Peyer's patch (tissue), 4 donors: ENCODE results near the gene FN3K.

Experiments used
- POLR2A ChIP-seq, 2 donors: fragments of 450-650 bp; IDR thresholded peaks; one replicate each; pipeline ENCODE4 v1.5.1; 2017; ENCODE audit warnings: antibody characterized with exemption in 2 of 2, mild to moderate bottlenecking in 2 of 2, moderate library complexity in 2 of 2
- TF ChIP-seq, protein P1 (sequence below), 6 experiments: fragments of 450-650 bp in 4 of 6; fragments of 200-600 bp in 2 of 6; sonication (generic) in 1 of 6; IDR thresholded peaks; one replicate each; pipeline ENCODE4 v1.5.1; 2017 to 2019; ENCODE audit warnings: antibody characterized with exemption in 6 of 6, mild to moderate bottlenecking in 3 of 6, moderate library complexity in 1 of 6

GRCh38 chr17:82691714-82692113 is 43.7 kb upstream of the FN3K start:
- TF ChIP-seq, protein P1, sequence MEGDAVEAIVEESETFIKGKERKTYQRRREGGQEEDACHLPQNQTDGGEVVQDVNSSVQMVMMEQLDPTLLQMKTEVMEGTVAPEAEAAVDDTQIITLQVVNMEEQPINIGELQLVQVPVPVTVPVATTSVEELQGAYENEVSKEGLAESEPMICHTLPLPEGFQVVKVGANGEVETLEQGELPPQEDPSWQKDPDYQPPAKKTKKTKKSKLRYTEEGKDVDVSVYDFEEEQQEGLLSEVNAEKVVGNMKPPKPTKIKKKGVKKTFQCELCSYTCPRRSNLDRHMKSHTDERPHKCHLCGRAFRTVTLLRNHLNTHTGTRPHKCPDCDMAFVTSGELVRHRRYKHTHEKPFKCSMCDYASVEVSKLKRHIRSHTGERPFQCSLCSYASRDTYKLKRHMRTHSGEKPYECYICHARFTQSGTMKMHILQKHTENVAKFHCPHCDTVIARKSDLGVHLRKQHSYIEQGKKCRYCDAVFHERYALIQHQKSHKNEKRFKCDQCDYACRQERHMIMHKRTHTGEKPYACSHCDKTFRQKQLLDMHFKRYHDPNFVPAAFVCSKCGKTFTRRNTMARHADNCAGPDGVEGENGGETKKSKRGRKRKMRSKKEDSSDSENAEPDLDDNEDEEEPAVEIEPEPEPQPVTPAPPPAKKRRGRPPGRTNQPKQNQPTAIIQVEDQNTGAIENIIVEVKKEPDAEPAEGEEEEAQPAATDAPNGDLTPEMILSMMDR (IDR thresholded peaks at IDR 0.05): no peak
- TF ChIP-seq POLR2A (IDR thresholded peaks at IDR 0.05): no peak
